Aorta (tissue), 5 donors: ENCODE results near the gene CEBPE. TPM values are rescaled to one million over a fixed set of nuclear protein-coding genes. Genes with fewer than 3 reads are reported as not detected.
A peak's percentile ranks its signal among the peaks of the same experiment; 100 is the strongest.
"Not testable (repeated sequence)": the region's sequence is repeated elsewhere in the genome, so short reads cannot be mapped to it uniquely, and the experiment has no call there.

Experiments used
- ATAC-seq: fragments of 200-7000 bp; cut with Tn5 transposase; one replicate; pipeline ENCODE4 v1.9.1; 2022; ENCODE audit warnings: moderate library complexity; ENCODE audit not compliant: low FRiP score
- DNase-seq, 2 donors: peaks; one replicate each; pipeline ENCODE4 v3.0.0-alpha.2; 2020
- H3K27ac ChIP-seq, 2 donors: one replicate each; pipeline ENCODE4 v1.5.1; 2013; ENCODE audit warnings: low read length in 2 of 2, mild to moderate bottlenecking in 2 of 2, moderate library complexity in 2 of 2, control low read depth in 1 of 2, inconsistent platforms in 1 of 2, low read depth in 1 of 2
- H3K27me3 ChIP-seq, 2 donors: one replicate each; pipeline ENCODE4 v1.6.1; 2013; ENCODE audit warnings: control low read depth in 1 of 2, low read length in 1 of 2, mild to moderate bottlenecking in 1 of 2, moderate library complexity in 1 of 2; ENCODE audit not compliant: insufficient read depth in 2 of 2, control insufficient read depth in 1 of 2
- H3K36me3 ChIP-seq, 2 donors: one replicate each; pipeline ENCODE4 v1.6.1; 2013; ENCODE audit warnings: control low read depth in 1 of 2, low read length in 1 of 2, mild to moderate bottlenecking in 1 of 2; ENCODE audit not compliant: insufficient read depth in 2 of 2, control insufficient read depth in 1 of 2
- H3K4me1 ChIP-seq, 2 donors: one replicate each; pipeline ENCODE4 v1.6.1; 2013; ENCODE audit warnings: low read length in 2 of 2, control low read depth in 1 of 2, mild to moderate bottlenecking in 1 of 2, moderate library complexity in 1 of 2; ENCODE audit not compliant: insufficient read depth in 2 of 2, control insufficient read depth in 1 of 2
- H3K4me3 ChIP-seq, 2 donors: one replicate each; pipeline ENCODE4 v1.5.1; 2013; ENCODE audit warnings: low read length in 2 of 2, control low read depth in 1 of 2, mild to moderate bottlenecking in 1 of 2
- H3K9me3 ChIP-seq: one replicate; pipeline ENCODE4 v1.6.1; 2013; ENCODE audit warnings: mild to moderate bottlenecking, low read length; ENCODE audit not compliant: control insufficient read depth
- WGBS, 2 donors: extraction: QIAGEN DNeasy Blood & Tissue Kit; methylation state at CpG; one replicate each; pipeline ENCODE4 v1.1.7; 2013; 5-methylcytosine and 5-hydroxymethylcytosine counted together
- intact Hi-C, 2 donors: fragments of 100-400 bp; cut with DNase I; formaldehyde crosslinking; loops; one replicate each; pipeline versions ENCODE4 v1.14.2 to v1.15.0; 2022
- polyA plus RNA-seq, 2 donors: library from polyadenylated mRNA; stranded (reverse); fragments of 200-250 nt; gene quantifications; one replicate each; pipeline ENCODE4 v1.2.3, GENCODE V29; 2013
- total RNA-seq, 2 donors: library from RNA; stranded (reverse); fragmentation: NEBNext Ultra II Directional; extraction: Animal tissue kit (Norgen Biotek cat#: 25700); gene quantifications; one replicate each; pipeline ENCODE4 v1.2.1, GENCODE V29; 2021
- donor health status: healthy with polysubstance abuse.
- donor health status: Bipolar disorder and iron deficiency.
- donor health status: DM: no; HTN: no; CAD: no.
- donor health status: DM: no; HTN: no; CAD: no.
- donor health status: DM: yes; HTN: yes; CAD: no.

The CEBPE gene
- total and polyA plus RNA-seq, 4 donors = 0.13 to 0.33 (median 0.29) TPM; not detected in 1

DNA sequence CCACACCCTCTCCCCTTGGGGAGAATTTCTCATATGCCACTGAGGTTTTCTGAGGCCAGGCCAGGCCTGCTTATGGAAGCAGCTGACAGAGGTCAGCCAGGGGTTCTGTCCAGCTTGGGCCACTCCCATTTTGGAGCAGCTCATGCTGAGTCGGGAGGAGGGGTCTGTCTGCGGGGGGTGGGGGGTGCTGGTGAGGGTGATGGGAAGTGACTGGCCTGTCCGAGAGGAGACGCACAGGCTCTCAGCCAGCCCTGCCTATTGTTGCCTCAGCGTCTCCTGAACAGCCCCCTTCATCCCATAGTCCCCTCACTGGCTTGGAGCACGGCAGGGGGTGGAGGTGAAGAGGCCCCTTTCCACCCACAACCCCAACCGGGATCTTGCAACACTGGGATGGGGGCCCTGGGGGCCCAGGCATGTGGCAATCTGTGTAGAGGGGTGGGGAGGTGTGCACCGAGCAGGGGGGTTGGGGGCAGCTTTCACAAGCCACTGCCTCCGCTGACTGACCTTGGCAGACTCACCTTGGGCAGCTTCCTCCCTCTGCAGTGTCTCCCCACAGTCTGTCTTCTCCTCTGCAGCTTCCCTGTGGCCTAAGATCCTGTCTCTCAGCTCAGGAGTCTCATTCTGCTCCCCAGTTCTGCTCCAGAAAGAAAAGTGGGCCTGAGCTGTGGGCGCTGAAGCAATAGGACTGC, 5.5 kb downstream of the CEBPE start:
- Histone ChIP-seq H3K4me1 (no peaks in the 10 kb centered on the region), H3K27ac (no peak overlapping the region), H3K4me3 (no peak overlapping the region), H3K27me3 (no peaks in the 10 kb centered on the region), H3K36me3 (no peaks in the 10 kb centered on the region), H3K9me3 (no peaks in the 10 kb centered on the region)
- DNase-seq (peak; percentile 42 to 69), ATAC-seq (no peak)
- 58 to 70% methylated on average over 10 of the region's 10 CpGs for WGBS, 2 donors
- intact Hi-C loops = no loop called here

DNA sequence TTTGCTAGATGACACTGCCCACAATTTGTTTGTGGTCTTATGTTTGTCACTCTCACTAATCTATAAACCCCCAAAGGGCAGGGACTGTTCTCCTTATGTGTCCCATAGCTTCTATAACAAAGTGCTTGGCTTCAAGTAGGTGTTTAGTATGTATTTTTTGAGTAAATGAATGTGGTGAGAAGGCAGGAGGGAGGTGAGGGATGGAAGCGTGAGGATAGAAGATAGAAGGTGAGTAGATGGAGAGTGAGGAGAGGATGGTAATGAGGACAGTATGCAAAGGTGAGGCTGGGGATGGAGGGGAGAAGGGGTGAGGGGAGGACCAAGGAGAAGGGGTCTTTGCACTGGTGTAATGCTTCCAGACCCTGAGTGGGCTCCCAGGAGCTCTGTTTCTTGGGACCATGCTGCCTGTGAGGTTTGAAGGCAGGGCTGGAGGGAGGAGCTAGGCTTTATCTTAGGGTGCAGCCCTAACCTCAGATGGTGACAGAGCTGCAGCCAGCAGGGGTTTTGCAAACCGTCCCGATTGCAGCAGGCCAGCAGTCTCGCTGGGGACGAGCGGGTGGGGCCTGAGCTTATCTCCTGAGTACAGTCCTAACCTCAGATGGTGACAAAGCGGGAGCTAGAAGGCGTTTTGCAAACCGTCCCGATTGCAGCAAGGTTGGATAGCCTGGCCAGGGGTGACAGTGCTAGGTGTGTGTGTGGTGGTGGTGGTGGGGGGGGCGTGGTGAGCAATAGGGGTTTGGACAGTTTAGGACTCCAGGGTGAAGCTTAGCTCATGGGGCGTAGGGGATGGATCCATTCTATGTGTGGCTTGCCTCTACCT, 6.5 kb downstream of the CEBPE start:
- Histone ChIP-seq H3K27me3 (no peaks in the 10 kb centered on the region), H3K4me3 (no peak overlapping the region), H3K4me1 (no peaks in the 10 kb centered on the region), H3K36me3 (no peaks in the 10 kb centered on the region), H3K9me3 (no peaks in the 10 kb centered on the region), H3K27ac (no peak overlapping the region)
- DNase-seq = peak; percentile 59 to 76
- 55 to 58% methylated on average over 12 of the region's 12 CpGs for WGBS, 2 donors
- ATAC-seq = peak; percentile 12
- intact Hi-C loops = no loop called here

DNA sequence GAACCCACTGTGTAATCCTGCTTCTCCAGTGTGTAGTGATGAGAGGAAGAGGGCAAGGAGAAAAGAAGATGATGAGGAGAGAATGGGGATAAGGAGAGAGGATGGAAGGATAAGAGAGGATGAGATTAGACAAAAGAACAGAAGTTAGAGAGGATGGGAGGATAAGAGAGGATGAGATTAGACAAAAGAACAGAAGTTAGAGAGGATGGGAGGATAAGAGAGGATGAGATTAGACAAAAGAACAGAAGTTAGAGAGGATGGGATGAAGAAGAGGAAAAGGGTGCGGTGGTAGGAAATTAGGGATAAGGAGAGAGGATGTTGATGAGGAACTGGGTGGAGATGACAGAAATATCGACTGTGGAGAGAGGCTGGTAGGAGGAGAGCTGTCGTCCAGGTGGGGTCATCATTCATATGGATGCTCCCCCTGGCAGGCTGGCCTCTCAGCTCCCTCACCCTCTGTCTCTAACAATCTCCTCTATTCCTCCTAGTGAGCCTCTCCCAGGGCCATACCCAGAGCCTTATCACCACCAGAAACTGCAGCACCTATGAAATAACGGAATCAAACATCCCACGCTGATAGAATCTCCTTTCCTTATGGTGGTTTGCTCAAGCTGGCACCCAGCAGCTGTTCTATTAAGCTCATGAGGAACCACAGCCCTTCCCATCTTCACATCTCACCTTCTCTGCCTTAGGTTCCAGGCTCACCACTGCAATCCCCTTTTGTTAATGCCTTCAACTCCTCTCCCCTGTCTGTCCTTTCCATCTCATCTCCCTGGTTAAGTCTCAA, 8.3 kb downstream of the CEBPE start:
- WGBS, 2 donors = 56 to 68% methylated on average over 5 of the region's 5 CpGs
- DNase-seq (peak; percentile 3 to 17), ATAC-seq (no peak)
- intact Hi-C loops = no loop called here
- Histone ChIP-seq H3K27ac (no peak overlapping the region), H3K9me3 (no peaks in the 10 kb centered on the region), H3K27me3 (no peaks in the 10 kb centered on the region), H3K36me3 (no peaks in the 10 kb centered on the region), H3K4me1 (no peaks in the 10 kb centered on the region), H3K4me3 (no peak overlapping the region)

DNA sequence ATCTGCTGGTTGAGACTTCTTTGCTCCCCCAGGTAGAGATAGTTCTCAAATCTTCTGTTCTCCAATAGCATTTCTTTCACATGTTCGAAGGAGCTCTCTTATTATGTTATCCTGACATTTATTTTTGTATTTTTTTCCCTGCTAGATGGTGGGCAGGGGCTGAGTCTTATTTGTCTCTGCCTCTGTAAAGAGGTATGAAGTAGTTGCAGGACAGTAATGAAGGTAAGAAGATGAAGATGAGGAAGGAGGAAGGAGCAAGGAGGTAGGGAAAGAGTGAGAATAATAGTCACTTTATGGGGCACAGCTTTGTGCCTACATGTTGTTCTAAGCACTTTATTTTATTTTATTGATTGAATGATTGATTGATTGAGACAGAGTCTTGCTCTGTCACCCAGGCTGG, 9.3 kb downstream of the CEBPE start:
- Histone ChIP-seq H3K4me1 (no peaks in the 10 kb centered on the region), H3K4me3 (no peak overlapping the region), H3K27me3 (no peaks in the 10 kb centered on the region), H3K36me3 (no peaks in the 10 kb centered on the region), H3K27ac (no peak overlapping the region), H3K9me3 (no peaks in the 10 kb centered on the region)
- ATAC-seq (no peak), DNase-seq (no peak)
- 80 to 82% methylated on average over 1 of the region's 1 CpG for WGBS, 2 donors
- intact Hi-C loops = loop anchor here in 1 of 2 donors (5.0 kb wide), 1 partner anchor 42 kb away; no protein-coding TSS in a partner anchor

DNA sequence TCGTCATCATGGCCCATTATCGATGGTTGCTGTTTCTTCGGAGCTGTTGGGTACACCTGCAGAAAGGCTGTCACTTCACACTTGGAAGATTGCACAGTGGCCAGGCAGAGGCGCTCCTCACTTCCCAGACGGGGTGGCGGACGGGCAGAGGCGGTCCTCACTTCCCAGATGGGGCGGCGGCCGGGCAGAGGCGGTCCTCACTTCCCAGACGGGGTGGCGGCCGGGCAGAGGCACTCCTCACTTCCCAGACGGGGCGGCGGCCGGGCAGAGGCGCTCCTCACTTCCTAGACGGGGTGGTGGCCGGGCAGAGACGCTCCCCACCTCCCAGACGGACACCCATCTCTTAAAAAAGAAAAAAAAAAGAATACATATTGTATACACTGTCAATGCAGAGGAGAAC, 10.9 kb downstream of the CEBPE start:
- H3K9me3 ChIP-seq, H3K27ac ChIP-seq, H3K4me3 ChIP-seq, H3K4me1 ChIP-seq, ATAC-seq, H3K27me3 ChIP-seq, H3K36me3 ChIP-seq: not testable (repeated sequence)
- DNase-seq = peak in 1 of 2 donors; percentile 38
- WGBS, 2 donors = 88 to 90% methylated on average over 24 of the region's 24 CpGs
- intact Hi-C loops = loop anchor here in 1 of 2 donors (5.0 kb wide), 1 partner anchor 41 kb away; no protein-coding TSS in a partner anchor

DNA sequence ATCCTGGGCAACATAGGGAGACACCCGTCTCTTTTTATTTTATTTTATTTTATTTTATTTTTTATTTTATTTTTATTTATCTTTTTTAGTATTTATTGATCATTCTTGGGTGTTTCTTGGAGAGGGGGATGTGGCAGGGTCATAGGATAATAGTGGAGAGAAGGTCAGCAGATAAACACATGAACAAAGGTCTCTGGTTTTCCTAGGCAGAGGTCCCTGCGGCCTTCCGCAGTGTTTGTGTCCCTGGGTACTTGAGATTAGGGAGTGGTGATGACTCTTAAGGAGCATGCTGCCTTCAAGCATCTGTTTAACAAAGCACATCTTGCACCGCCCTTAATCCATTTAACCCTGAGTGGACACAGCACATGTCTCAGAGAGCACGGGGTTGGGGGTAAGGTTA, 11.4 kb downstream of the CEBPE start:
- not testable (repeated sequence) for H3K27me3 ChIP-seq, H3K4me3 ChIP-seq, H3K4me1 ChIP-seq, H3K36me3 ChIP-seq, DNase-seq, H3K27ac ChIP-seq, H3K9me3 ChIP-seq, ATAC-seq
- WGBS, 2 donors = 80 to 98% methylated on average over 3 of the region's 5 CpGs
- intact Hi-C loops = loop anchor here in 1 of 2 donors (5.0 kb wide), 1 partner anchor 40 kb away; no protein-coding TSS in a partner anchor

DNA sequence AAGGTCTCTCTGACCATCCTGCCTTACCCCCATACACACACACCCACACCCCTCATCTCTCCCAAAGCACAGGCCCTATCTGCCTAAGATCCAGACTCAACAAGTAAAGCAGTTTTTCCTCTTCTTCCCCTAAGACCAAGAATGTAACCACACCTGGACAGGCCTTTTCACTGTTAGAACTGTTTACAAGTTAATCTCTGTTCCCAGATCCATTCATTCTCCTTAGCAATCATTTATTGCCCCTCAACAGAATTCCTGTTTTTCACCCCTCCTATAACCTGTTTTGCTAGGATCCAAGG, 12.4 kb downstream of the CEBPE start:
- Histone ChIP-seq H3K27ac (no peak overlapping the region), H3K4me3 (no peak overlapping the region), H3K36me3 (no peaks in the 10 kb centered on the region), H3K27me3 (no peaks in the 10 kb centered on the region), H3K4me1 (no peaks in the 10 kb centered on the region), H3K9me3 (no peaks in the 10 kb centered on the region)
- DNase-seq (no peak), ATAC-seq (no peak)
- intact Hi-C loops = loop anchor here in 1 of 2 donors (5.0 kb wide), 1 partner anchor 39 kb away; no protein-coding TSS in a partner anchor

DNA sequence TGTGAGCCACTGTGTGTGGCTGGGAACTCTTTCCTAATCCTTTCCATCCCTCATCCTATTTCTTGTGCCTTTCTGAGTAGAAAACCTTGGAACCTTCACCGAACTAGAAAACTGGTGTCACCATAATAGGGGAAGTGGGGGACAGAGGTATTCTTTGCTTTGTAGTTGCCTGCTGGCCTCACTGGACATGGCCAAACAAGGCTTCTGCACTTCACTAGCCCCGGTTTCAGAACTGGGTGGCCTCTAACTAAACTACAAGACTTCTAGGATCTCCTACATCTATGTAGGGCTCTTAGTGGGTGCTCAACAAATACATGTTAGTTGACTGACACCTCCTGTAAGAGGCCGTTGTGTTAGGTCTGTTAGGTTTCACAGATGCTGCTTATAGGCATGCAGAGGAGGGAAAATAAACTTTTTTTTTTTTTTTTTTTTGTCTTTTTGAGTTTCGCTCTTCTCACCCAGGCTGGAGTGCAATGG, 13.7 kb downstream of the CEBPE start:
- no peak for ATAC-seq
- intact Hi-C loops = loop anchor here in 1 of 2 donors (5.0 kb wide), 1 partner anchor 38 kb away; no protein-coding TSS in a partner anchor

More for the DNA sequence above, 13.7 kb downstream of the CEBPE start:
- Histone ChIP-seq H3K4me3 (no peak overlapping the region), H3K9me3 (no peaks in the 10 kb centered on the region), H3K27ac (no peak overlapping the region), H3K4me1 (no peaks in the 10 kb centered on the region), H3K27me3 (no peaks in the 10 kb centered on the region), H3K36me3 (no peaks in the 10 kb centered on the region)
- DNase-seq = no peak
- 90 to 92% methylated on average over 4 of the region's 4 CpGs for WGBS, 2 donors
